Choroid plexus epithelial cell (primary cell): ENCODE data around the gene CD247.

Source experiments
- DNase-seq: peaks from one replicate; pipeline ENCODE4 v3.0.0-alpha.2; 2010; ENCODE audit warnings: low read depth
- H3K4me3 ChIP-seq: 2 replicates; pipeline ENCODE4 v1.5.1; 2011; ENCODE audit warnings: low read depth, mild to moderate bottlenecking, control low read depth, low read length, moderate library complexity
- TF ChIP-seq, protein P1 (sequence below): conservative IDR thresholded peaks from 2 replicates; pipeline ENCODE4 v1.5.1; 2011; ENCODE audit warnings: low read depth, mild to moderate bottlenecking, control low read depth, inconsistent platforms, low read length, moderate library complexity

The CD247 gene

DNA sequence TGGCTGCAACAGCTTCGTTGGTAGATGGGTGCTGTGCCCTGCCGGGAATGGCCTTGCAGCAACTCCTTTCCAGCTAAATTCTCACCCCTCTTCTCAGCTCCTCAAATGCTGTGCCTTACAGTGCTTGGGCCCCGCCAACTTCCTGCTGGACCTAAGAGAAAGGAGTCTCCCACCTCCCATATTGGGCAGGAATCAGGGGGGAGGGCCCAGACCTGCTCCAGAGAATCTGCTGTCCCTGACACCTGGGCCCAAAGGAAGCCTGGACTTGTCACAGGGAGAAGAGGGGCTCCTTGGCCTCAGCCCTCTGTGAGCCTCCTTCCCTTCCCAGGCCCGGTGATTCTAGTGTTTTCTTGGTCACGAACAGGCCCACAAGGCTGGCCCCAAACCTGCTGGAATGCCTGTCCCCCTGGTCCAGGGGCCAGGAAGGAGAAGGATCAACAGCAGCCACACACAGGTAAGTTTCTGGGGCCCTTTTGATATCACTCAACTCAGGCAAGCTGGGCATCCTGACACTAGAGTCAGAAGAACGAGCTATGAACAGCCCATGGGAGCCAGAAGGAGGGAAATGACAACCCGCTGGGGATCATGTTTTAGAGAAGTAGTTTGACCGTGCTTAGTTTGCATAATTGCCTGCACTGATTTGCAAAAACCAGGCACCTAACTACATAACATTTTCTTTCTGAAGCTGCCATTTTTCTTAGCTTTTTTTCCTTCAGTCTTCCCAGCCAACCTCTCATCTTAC is 86.2 kb downstream of the CD247 start:
- no peak for DNase-seq
- no peak overlapping the region for H3K4me3 ChIP-seq
- TF ChIP-seq, protein P1, sequence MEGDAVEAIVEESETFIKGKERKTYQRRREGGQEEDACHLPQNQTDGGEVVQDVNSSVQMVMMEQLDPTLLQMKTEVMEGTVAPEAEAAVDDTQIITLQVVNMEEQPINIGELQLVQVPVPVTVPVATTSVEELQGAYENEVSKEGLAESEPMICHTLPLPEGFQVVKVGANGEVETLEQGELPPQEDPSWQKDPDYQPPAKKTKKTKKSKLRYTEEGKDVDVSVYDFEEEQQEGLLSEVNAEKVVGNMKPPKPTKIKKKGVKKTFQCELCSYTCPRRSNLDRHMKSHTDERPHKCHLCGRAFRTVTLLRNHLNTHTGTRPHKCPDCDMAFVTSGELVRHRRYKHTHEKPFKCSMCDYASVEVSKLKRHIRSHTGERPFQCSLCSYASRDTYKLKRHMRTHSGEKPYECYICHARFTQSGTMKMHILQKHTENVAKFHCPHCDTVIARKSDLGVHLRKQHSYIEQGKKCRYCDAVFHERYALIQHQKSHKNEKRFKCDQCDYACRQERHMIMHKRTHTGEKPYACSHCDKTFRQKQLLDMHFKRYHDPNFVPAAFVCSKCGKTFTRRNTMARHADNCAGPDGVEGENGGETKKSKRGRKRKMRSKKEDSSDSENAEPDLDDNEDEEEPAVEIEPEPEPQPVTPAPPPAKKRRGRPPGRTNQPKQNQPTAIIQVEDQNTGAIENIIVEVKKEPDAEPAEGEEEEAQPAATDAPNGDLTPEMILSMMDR, result no peak

DNA sequence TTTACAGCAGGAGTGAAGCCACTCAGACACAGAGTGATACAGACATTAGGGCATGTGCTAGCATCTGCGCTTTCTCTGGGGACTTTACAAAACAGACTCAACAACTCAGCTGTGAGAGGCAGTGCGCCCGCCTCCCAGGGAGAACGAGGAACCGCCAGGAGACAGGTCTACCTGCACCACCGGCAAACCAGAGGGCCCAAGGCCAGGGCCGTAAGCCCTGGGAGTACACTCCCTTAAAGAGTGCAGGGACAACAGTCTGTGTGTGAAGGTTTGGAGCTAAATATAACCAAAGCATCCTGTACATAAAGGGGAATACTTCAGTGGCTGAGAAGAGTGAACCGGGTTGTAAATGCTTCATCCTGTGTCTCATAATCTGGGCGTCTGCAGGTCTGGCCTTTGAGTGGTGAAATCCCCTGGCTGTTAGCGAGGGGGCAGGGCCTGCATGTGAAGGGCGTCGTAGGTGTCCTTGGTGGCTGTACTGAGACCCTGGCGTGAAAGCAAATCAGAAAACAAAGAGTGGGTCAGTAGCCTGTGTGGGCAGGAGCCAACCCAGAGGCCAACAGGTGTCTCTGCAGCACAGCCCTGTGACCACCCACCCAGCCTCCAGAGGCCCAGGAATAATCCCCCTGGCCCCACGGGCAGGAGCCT is 86.9 kb downstream of the CD247 start:
- no peak overlapping the region for H3K4me3 ChIP-seq
- TF ChIP-seq, protein P1, result no peak
- DNase-seq, result no peak

DNA sequence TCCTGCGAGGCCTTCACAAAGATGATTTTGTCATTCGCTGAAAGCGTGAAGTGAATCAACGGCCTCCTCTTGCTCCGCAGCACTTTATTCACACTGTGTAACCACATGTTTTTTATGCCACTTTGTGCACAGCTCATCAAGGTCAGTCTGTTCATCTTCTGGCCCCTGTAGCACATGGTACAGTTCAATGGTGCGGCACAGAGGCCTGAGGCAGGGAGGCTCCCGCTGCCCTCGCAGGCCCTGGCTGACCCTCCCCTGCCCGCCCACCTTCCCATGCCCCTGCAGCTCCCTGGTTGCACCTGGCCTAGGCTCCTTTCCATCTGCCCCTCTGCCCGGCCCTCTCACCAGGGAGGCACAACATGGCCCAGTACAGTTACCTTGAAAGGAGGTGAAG is 87.5 kb downstream of the CD247 start:
- TF ChIP-seq, protein P1, result no peak
- no peak overlapping the region for H3K4me3 ChIP-seq
- no peak for DNase-seq

DNA sequence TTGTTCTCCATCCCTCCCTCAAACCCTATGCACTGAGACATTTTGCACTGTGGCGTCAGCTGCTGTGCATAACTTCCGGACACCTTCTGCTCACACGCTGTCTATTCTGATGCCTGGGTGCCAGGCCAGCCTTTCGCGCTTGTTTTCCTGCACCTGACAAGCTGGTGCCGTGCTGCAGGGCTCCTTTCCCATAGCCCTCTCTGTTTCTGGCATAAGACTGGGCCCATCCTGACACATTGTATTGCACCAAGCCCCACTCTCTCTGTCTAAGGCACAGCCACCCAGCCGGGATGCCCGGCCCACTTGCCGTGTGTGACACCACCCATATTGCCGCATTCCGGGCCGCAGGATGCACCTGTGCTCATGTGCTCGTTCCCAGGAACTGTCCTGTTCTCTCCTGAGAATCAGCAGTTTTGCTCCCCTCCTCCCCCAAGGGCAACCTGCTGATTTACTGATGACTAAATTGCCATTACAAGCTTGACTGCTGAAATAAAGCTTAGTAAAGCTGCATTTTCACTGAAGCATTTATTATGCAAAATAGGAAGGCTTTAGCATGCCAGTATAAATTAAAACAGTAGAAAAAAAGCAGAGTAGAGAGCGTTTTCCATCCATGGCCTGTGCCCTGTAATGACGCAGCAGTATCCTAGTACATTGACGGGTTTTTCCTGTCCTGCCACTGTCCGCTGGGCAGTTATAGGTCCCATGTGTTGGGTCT is 88.0 kb downstream of the CD247 start:
- H3K4me3 ChIP-seq, result no peak overlapping the region
- no peak for DNase-seq
- TF ChIP-seq, protein P1, result no peak

DNA sequence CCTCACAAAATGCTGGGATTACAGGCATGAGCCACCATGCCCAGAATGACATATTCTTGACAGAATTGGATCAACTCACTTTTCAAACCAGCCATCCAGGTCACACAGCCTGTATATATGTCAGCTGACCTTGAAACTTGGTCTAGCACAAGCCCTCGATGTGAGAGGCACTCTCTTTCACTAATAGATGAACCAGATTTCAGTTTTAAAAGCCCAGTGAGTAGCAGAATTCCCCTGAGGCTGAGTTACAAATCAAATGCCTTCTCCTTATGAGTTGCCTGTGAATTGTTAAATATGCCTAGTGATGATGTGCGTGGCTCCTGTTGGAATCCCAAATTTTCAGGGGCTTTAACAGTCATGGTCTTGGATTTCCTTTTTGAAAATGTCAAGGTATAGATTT is 88.7 kb downstream of the CD247 start:
- TF ChIP-seq, protein P1, result no peak
- DNase-seq, result no peak
- no peak overlapping the region for H3K4me3 ChIP-seq

DNA sequence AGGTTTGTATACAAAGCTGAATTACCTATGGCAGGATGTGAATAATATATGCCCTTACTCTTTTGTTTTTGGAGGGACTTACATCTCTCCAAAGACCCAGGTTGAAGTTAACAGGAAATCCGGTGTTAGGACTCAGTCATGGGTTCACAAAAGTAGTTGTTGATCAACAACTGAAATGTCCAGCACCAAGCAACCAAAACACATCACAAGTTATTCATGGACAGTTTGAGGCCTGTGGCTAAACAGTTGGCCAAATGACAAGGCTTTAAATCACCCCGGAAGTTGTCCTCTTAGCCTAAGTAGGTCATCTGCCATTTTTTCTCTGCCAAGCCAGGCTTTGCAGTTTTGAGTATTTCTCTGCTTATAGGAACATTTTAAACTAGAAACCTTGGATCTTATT is 89.9 kb downstream of the CD247 start:
- TF ChIP-seq, protein P1, result no peak
- no peak overlapping the region for H3K4me3 ChIP-seq
- DNase-seq, result peak; percentile 34
